HCT116 (cell line): Measurements from ENCODE around the gene ACER3.

Experiments
- EGR1 ChIP-seq: IDR thresholded peaks from 2 replicates; pipeline ENCODE4 v1.6.1; 2012; ENCODE audit warnings: low read depth
- FOSL1 ChIP-seq: IDR thresholded peaks from 2 replicates; pipeline ENCODE4 v1.6.1; 2012; ENCODE audit warnings: low read depth
- JUND ChIP-seq: IDR thresholded peaks from 2 replicates; pipeline ENCODE4 v1.6.1; 2012
- POLR2A ChIP-seq: IDR thresholded peaks from 2 replicates; pipeline ENCODE4 v1.7.0; 2011; ENCODE audit warnings: borderline replicate concordance; ENCODE audit not compliant: insufficient read depth, insufficient read length; ENCODE audit errors: extremely low read depth
- RAD21 ChIP-seq: IDR thresholded peaks from 2 replicates; pipeline ENCODE4 v1.6.1; 2012; ENCODE audit warnings: low read depth, mild to moderate bottlenecking
- TF ChIP-seq, protein P1 (sequence below): IDR thresholded peaks from 2 replicates; pipeline ENCODE4 v1.6.1; 2011; ENCODE audit warnings: mild to moderate bottlenecking, low read length, moderate library complexity; ENCODE audit not compliant: insufficient replicate concordance; ENCODE audit errors: extremely low read depth
- TF ChIP-seq, protein P2 (sequence below), 3 experiments: fragments of 200-600 bp in 1 of 3; sonication (generic) in 1 of 3; IDR thresholded peaks in 2 of 3; conservative IDR thresholded peaks in 1 of 3; 2 replicates each; pipeline ENCODE4 v1.5.1; 2012 to 2017; ENCODE audit warnings: low read depth in 2 of 3, low read length in 2 of 3, antibody characterized with exemption in 1 of 3, borderline replicate concordance in 1 of 3, control low read depth in 1 of 3, mild to moderate bottlenecking in 1 of 3, mixed read lengths in 1 of 3, mixed run types in 1 of 3, moderate library complexity in 1 of 3; ENCODE audit not compliant: insufficient read depth in 1 of 3
- TF ChIP-seq, protein P3 (sequence below): IDR thresholded peaks from 2 replicates; pipeline ENCODE4 v1.6.1; 2012

DNA sequence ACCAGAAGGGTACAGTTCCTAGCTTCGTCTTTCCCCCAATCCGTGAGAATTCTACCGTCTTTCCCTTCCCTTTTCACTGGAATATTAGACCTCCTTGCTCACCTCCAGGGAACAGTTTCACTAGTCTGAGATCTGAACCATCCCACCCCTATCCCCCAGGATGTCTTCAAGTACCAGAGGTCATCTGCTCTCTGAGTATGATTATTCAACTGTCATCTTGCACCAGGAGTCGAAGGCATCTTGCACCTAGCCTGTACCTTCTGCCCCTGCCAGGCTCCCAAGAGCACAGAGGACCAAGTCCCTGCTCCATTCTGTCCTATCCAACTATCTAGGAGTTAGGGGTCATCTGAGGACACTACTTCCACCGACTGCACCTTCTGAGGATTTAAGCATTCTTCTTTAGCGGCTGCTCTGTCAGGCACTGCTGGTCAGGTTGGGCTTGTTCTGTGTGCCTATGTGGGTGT is 804 bp downstream of the ACER3 start:
- TF ChIP-seq POLR2A (no peak), EGR1 (no peak), FOSL1 (no peak), JUND (no peak), RAD21 (no peak)
- TF ChIP-seq, protein P1, sequence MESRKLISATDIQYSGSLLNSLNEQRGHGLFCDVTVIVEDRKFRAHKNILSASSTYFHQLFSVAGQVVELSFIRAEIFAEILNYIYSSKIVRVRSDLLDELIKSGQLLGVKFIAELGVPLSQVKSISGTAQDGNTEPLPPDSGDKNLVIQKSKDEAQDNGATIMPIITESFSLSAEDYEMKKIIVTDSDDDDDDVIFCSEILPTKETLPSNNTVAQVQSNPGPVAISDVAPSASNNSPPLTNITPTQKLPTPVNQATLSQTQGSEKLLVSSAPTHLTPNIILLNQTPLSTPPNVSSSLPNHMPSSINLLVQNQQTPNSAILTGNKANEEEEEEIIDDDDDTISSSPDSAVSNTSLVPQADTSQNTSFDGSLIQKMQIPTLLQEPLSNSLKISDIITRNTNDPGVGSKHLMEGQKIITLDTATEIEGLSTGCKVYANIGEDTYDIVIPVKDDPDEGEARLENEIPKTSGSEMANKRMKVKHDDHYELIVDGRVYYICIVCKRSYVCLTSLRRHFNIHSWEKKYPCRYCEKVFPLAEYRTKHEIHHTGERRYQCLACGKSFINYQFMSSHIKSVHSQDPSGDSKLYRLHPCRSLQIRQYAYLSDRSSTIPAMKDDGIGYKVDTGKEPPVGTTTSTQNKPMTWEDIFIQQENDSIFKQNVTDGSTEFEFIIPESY, result no peak
- TF ChIP-seq, protein P2, sequence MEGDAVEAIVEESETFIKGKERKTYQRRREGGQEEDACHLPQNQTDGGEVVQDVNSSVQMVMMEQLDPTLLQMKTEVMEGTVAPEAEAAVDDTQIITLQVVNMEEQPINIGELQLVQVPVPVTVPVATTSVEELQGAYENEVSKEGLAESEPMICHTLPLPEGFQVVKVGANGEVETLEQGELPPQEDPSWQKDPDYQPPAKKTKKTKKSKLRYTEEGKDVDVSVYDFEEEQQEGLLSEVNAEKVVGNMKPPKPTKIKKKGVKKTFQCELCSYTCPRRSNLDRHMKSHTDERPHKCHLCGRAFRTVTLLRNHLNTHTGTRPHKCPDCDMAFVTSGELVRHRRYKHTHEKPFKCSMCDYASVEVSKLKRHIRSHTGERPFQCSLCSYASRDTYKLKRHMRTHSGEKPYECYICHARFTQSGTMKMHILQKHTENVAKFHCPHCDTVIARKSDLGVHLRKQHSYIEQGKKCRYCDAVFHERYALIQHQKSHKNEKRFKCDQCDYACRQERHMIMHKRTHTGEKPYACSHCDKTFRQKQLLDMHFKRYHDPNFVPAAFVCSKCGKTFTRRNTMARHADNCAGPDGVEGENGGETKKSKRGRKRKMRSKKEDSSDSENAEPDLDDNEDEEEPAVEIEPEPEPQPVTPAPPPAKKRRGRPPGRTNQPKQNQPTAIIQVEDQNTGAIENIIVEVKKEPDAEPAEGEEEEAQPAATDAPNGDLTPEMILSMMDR (IDR thresholded peaks at IDR 0.05 in 2 of 3, conservative IDR thresholded peaks at IDR 0.05 in 1 of 3; ENCODE audit: borderline replicate concordance in 1 of 3, insufficient read depth in 1 of 3, low read depth in 2 of 3, low read length in 2 of 3), result no peak
- TF ChIP-seq, protein P3, sequence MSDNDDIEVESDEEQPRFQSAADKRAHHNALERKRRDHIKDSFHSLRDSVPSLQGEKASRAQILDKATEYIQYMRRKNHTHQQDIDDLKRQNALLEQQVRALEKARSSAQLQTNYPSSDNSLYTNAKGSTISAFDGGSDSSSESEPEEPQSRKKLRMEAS, result no peak
